ENCODE results near the gene DHCR24.
"Not testable (repeated sequence)": the region's sequence is repeated elsewhere in the genome, so short reads cannot be mapped to it uniquely, and the experiment has no call there.

Gene DHCR24, protein sequence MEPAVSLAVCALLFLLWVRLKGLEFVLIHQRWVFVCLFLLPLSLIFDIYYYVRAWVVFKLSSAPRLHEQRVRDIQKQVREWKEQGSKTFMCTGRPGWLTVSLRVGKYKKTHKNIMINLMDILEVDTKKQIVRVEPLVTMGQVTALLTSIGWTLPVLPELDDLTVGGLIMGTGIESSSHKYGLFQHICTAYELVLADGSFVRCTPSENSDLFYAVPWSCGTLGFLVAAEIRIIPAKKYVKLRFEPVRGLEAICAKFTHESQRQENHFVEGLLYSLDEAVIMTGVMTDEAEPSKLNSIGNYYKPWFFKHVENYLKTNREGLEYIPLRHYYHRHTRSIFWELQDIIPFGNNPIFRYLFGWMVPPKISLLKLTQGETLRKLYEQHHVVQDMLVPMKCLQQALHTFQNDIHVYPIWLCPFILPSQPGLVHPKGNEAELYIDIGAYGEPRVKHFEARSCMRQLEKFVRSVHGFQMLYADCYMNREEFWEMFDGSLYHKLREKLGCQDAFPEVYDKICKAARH

DNA sequence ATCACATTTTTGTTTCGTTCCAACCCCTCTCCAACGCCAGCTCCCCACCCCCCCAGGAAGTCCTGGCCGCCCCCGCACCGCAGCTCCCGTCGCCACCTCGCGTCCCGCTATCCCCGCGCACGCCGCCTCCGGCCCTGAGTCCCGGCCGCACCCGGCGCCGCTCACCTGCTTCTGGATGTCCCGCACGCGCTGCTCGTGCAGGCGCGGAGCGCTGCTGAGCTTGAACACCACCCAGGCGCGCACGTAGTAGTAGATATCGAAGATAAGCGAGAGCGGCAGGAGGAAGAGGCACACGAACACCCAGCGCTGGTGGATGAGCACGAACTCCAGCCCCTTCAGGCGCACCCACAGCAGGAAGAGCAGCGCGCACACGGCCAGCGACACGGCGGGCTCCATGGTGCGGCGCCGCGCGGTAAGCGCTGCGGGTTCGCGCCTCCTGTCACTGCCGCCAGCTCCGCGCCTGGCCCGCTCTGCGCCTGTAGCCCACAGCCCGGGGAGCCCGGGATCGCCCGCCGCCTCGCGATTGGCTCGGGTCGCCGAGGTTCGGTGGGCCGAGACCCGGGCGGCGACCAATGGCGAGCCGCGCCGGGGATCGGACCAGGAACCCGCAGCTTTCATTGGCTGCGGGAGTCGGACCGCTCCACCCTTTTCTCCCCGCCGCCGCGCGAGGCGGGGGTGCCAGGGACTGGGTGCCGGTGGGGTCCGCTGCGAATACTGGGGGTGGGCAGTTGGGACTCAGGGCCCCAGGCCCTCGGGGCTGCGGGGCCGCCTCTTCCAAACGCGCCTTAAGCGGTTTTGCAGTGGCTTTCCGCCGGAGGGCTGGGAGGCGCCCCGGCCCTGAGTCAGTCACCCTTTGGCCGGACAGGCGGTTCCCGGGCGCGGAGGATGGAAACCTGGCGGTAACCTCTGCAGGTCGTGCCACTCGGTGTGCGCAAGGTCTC is at the start of gene DHCR24:
Gene DHCR24, minus strand, starts transcription at position 472 of the 941 bp plus-strand sequence. Its CDS starts 76 bp downstream, at position 396.
- in situ Hi-C loops (cut with MboI; ENCODE audit: low sequenced_read_pairs) = no loop called here

DNA sequence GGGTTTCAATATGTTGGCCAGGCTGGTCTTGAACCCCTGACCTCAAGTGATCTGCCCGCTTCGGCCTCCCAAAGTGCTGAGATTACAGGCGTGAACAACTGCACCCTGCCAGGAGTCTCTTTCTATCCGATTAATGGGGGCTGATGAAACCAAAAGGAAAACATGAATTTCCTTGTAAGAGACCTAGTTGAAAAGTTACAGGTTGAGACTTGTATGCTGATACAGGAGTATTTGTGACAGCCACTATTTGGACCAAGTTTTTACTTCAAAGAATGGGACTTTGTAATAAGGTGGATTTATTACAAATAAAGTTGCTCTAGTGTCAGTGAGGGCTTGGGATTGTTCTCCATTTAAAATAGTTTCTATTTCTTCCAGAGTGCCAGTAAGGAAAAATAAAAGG is 49.8 kb upstream of the DHCR24 start:
- in situ Hi-C loops (cut with MboI; ENCODE audit: low sequenced_read_pairs) = no loop called here

DNA sequence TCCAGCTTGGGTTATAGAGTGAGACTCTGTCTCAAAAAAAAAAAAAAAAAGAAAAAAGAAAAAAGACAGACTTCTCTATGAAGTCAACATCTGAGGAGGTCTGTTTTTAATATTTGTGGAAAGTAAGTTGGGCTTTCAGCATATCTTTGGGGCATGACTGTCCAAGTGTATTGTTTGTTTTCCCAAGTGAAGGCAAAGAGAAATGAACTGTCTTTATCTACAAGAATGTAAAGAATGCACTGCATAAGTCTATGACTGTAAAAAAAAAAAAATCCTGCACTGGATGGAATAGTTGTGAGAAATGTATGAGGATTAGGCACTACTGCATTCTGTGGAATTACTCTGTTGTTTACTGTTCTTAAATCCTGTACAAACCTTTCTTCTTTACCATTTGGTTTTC is 47.9 kb upstream of the DHCR24 start:
- in situ Hi-C loops (cut with MboI; ENCODE audit: low sequenced_read_pairs) = no loop called here

DNA sequence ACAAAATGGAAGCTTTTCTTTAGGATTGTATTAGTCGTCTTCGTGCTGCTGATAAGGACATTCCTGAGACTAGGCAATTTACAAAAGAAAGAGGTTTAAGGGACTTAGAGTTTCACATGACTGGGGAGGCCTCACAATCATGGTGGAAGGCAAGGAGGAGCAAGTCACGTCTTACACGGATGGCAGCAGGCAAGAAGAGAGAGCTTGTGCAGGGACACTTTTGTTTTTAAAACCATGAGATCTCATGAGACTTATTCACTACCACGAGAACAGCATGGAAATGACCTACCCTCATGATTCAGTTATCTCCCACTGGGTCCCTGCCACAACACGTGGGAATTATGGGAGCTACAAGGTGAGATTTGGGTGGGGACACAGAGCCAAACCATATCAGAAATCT is 47.1 kb upstream of the DHCR24 start:
- in situ Hi-C loops (cut with MboI; ENCODE audit: low sequenced_read_pairs) = not testable (repeated sequence)

DNA sequence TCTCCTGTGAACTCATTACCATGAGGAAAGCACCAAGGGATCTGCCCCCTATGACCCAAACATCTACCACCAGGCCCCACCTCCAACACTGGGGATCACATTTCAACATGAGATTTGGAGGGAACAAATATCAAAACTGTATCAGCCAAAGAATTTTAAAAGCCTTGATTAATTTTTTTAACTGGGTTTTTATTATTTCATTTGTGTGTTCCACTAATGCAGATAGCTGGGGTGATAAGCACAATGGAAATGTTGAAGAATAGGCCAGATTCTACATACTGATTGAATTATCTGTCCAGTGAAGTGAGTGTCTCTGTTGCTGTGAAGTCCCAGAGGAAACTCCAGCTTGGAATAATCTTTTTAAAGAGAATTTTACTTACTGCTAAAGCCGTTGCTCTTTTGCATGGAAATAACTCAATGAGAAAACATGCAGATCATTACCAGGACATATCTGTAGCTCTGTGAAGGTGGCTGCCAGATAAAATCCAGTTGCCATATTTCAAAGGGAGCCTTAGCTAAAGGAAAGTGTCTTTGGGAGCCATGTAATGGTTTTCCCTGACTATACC is 44.4 kb upstream of the DHCR24 start:
- in situ Hi-C loops (cut with MboI; ENCODE audit: low sequenced_read_pairs) = no loop called here

DNA sequence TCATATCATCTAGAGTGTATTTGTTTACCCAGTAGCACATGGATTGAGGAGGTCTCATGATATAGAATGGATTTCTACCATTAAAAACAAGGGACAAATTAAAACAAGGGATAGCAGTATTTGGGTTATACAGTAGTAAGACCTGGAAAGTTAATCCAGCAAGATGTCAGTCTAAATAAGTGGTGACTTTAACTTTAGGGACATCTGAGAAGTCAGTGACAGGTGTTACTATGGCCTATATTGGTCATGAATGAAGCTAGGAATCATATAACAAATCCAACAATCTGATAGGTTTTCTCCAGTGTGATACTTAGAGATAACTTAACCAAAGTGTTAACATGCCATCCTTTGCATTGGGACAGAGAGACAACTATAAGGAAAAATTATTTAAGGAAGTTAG is 42.7 kb upstream of the DHCR24 start:
- in situ Hi-C loops (cut with MboI; ENCODE audit: low sequenced_read_pairs) = no loop called here

DNA sequence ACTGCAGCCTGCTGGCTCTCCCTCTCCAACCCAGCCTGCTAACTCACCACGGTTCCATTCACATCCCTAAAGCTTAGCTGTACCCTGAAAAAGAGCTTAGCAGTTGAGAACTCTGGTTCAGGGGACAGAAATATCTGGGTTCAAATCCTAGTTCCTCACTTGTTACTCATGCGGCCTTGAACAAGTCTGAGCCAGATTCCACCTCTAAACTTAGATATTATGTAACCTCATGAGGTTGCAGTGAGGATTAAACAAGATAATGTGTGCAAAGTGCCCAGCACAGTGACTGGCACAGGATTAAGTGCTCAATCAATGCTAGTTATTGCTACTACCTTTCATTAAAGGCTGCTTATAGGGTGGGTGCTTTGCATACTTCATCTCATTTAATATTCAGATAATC is 41.3 kb upstream of the DHCR24 start:
- in situ Hi-C loops (cut with MboI; ENCODE audit: low sequenced_read_pairs) = no loop called here

DNA sequence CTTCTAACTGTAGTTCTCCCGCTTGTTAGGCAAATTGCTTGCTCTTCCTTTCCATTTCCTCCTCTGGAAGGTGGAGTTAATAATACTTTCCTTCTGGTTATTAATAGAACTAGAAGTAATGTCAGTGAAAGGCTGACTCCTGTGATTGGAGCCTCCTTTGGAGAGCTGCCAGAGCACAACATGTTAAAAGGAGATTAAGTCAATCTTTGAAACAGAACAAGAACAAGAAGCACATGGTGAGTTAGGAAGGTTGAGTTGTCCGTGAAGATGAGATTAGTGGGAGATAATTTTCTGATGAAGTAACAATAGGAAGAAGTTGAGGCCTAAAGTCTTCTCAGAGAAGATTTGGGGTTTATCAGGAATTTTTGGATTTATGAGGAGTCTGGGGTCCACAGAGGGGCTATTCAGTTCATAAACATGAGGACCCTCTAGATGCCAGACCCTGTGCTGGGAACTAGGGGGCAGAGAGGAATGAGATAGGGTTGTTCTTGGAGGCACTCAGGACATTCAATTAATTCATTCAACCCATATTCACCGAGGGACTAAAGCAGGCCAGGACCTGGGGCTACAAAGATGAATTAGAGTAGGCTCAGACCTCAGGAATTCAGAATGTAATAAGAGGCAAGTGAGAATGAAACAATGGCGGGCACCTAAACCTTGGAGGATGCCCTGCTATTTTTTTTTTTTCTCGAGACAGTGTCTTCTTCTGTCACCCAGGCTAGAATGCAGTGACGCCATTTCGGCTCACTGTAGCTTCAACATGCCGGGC is 40.7 kb upstream of the DHCR24 start:
- in situ Hi-C loops (cut with MboI; ENCODE audit: low sequenced_read_pairs) = no loop called here

DNA sequence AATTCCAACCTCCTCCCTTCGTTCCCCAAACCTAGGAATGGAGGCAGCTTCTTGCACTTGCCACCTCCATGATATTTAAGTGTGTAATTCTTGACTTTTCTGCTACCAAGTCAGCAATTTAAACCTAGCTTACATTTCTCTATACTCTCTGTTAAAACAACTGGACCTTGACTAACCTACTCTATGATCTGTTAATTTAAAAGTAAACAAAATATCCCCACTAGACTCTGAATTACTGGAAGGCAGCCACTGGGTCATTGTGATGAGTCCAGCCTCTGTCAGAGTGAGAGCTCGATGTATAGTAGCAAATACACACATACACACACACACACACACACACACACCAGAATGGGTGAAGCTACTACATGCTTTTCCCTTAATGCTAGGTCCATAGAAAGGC is 40.0 kb upstream of the DHCR24 start:
- in situ Hi-C loops (cut with MboI; ENCODE audit: low sequenced_read_pairs) = no loop called here

DNA sequence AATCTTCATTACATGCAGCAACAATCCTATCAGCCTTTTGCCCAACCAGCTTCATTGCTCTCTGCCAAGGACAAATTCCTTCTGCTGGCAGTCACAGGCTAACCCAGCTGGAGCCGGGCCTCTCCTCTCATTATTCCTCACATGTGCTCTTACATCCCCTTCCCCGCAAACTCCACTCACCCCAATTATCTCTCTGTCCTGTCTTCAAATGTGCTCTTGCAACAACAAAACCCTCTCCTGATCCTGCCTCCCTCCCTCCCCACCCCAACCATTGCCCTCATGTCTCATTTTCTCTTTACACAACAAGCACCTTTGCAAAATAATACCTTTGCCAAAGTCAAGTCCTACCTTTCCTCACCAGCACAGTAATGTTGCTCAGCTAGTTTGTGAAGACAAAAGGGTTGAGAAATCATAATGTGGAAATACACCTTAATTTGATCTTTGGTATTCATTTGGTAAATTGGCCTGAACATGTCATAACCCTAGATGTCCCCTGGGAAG is 36.0 kb upstream of the DHCR24 start:
- in situ Hi-C loops (cut with MboI; ENCODE audit: low sequenced_read_pairs) = no loop called here

DNA sequence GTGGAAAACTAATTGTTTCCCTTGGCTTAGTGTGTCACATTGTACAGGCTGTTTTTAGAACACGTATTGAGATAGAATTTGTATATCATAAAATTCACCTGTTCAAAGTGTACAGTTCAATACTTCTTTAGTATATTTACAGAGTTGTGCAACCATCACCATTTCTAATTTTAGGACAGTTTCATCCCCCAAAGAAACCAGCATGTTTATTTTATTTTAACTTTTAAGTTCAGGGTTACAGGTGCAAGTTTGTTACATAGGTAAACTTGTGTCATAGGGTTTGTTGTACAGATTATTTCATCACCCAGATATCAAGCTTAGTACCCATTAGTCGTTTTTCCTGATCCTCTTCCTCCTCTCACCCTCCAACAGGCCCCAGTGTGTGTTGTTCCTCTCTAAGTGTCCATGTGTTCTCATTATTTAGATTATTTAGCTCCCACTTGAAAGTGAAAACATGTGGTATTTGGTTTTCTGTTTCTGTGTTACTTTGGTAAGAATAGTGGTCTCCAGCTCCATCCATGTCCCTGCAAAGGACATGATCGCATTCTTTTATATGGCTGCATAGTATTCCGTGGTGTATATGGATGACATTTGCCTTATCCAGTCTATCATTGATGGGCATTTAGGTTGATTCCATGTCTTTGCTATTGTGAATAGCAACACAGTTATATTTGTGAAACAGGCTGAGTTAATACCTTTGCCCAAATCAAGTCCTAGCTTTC is 35.2 kb upstream of the DHCR24 start:
- in situ Hi-C loops (cut with MboI; ENCODE audit: low sequenced_read_pairs) = no loop called here

DNA sequence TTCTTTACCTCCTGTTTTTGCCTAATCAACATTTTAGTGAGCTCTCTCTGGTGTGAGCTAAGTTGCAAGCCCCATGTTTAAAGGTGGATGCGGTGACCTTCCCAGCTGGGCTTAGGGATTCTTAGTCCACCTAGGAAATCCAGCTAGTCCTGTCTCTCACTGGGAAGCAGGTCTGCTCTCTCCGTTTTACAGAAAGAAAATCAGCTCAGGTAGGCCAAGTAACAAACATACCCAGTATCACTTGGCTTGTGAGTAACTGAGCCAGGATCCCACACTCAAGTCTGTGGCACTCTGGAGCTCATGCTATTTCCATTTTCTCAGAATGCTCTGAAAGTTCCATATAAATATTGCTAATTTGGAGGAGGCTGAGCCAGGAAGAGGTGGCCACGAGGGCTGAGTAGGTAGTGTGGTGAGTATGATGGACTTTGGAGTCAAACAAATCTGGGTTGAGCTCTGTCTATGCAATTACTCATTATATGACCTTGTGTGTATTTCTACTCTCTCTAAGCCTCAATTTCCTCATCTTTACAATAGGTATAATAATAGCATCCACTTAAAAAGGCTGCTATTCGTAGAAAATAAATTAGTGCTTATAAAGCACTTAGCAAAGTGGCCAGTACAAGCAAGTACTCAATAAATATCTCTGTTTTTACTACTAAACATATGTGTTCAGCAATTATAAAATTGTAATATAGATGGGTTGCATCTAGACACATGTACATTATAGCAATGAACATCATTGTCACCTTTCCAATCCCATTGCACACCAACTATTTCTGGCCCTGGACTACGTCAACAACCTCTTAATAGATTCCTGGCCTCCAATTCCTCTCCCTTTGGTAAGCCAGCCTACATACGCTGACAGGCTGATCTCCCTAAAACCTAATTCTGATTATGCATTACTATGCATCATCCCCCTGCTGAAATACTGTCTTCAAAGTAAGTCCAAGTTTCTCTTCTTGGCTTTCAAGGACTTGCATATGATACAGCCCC is 32.7 kb upstream of the DHCR24 start:
- in situ Hi-C loops (cut with MboI; ENCODE audit: low sequenced_read_pairs) = no loop called here

DNA sequence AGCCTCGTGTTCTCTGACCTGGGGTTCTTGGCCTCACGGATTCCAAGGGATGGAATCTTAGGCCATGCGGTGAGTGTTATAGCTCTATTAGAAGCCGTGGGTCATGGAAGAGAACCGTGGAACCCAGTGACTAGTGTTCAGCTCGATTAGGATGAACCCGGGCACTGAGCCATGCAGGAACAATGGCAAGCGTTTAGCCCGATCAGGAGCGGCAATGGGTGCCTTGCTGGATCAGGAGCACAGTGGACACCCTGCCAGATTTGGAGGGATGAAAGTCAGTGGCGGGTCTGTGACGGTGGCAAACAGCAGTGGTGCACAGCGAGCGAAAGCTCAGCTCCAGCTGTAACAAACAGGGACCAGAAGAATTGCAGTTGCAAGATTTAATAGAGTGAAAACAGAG is 24.1 kb upstream of the DHCR24 start:
- in situ Hi-C loops (cut with MboI; ENCODE audit: low sequenced_read_pairs) = not testable (repeated sequence)

DNA sequence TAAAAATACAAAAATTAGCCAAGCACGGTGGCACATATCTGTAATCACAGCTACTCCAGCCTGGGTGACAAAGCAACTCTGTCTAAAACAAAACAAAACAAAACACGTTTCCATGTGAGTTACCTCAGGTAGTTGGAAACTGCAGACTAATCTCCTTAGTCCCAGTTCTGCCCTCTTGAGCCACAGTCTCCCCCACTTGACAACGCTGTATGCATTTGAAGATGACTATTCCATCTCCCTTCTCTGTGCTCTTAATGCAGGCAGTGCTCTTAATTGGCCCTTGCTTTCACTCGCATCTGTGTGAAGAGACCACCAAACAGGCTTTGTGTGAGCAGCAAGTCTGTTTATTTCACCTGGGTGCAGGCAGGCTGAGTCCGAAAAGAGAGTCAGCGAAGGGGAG is 19.6 kb upstream of the DHCR24 start:
- in situ Hi-C loops (cut with MboI; ENCODE audit: low sequenced_read_pairs) = no loop called here

DNA sequence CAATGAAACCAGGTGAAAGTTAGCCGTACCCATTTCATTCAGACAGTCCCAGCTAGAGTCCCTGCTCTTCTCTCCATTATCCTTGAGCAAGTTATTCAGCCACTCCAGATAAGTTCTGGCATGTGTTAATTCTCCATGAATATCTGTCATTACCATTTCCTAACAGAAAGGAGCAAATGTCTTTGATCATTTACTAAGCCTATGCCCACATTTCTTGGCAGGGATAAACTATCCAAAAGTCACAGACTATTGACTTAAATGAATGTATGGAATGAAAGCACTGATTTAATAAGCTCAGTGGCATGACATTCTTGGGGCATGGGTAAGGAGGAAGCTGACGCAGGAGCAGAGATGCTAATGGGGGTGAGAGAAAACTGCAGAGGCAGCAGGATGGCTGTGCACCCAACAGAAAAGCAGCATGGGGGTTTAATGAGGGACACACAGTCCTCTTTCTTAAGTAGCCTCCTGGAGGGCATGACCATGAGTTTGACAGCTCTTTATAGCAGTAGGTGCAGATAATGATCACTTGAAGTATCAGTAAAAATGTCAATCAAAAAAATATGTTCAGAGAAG is 17.6 kb upstream of the DHCR24 start:
- in situ Hi-C loops (cut with MboI; ENCODE audit: low sequenced_read_pairs) = no loop called here

DNA sequence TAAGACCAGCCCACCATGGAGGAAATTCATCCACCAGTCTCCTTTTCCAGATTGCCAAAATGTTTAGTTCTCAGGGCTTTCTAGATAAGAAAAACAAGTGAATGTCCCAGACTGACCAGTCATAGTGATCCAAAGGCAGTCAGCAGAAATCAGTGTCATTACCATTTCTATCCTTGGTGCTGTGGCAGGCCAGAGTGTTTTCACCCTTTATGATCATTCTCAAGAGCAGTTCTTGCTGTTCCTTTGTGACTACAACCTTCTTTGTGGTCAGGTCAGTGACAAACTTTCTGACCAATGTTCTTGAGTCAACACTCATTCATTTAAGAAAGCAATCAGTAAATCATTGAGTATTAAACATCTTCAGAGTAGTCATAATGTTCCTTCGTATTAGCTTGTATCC is 7.3 kb upstream of the DHCR24 start:
- in situ Hi-C loops (cut with MboI; ENCODE audit: low sequenced_read_pairs) = no loop called here

DNA sequence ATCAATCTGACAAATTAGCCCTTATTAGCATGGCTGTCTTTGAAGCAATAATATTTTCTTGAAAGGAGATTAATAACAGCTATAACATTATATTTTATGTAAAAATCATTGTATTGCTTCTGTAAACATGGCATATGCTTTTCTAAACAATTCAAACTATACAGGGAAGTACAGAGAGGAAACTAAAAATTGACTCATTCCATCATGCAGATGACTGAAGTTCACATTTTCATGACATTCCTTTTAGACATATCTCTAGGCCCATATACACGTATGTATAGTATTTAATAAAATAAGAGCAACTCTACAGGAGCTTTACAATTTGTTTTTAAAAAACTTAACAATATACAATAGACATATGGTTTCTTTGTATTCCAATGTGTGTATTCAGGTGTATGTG is 5.6 kb upstream of the DHCR24 start:
- in situ Hi-C loops (cut with MboI; ENCODE audit: low sequenced_read_pairs) = no loop called here

DNA sequence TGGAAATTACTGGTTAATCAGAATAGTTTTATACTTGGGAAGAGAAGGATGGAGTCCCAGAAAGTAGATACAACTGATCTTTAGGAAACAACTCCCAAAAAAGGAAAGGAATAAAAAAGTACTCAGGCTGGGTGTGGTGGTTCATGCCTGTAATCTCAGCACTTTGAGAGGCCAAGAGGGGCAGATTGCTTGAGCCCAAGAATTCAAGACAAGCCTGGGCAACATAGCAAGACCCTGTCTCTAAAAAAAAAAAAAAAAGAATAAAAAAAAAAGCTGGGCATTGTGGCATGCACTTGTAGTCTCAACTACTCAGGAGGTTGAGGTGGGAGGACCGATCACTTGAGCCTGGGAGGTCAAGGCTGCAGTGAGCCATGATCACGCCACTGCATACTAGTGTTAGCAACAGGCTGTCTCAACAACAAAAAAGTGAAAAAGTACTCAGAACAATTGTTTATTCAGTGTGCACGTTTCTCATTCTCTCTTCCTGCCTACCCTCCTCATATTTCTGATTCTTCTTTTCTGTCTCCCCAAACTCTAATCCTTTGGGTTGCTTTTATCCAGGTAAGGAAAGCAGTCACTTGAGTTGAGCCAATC is 2.2 kb upstream of the DHCR24 start:
- in situ Hi-C loops (cut with MboI; ENCODE audit: low sequenced_read_pairs) = no loop called here
